ENCODE results near the gene MDM2.

DNA sequence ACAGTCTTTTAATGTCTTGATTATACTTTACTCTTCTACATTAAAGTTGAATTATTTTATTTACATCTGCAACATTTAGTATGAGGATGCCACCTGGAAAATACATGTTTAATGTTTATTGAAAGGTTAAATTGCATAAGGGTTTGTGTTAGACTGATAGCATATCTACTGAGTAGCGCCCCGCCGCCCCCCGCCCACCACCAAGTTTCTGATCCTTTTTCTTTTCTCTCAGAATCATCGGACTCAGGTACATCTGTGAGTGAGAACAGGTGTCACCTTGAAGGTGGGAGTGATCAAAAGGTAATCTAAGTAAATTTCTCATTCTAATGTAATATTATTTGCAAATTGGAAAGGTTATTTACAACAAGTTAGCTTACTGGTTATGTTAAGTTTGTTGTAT lies 16.2 kb downstream of the MDM2 start:
- TF ChIP-seq GLIS3 (CRISPR knock-in tag; IDR thresholded peaks at IDR 0.05) (no peak), CSDC2 (CRISPR knock-in tag; IDR thresholded peaks at IDR 0.05) (no peak), TOX (CRISPR knock-in tag; IDR thresholded peaks at IDR 0.05; ENCODE audit: borderline replicate concordance) (no peak), ZFP30 (CRISPR knock-in tag; IDR thresholded peaks at IDR 0.05) (no peak), ZFP3 (CRISPR knock-in tag; IDR thresholded peaks at IDR 0.05) (no peak), RARB (CRISPR knock-in tag; IDR thresholded peaks at IDR 0.05) (no peak), ARNTL (CRISPR knock-in tag; IDR thresholded peaks at IDR 0.05; ENCODE audit: borderline replicate concordance, low read depth) (no peak), PPARA (CRISPR knock-in tag; IDR thresholded peaks at IDR 0.05; ENCODE audit: borderline replicate concordance) (no peak), ZNF8 (CRISPR knock-in tag; IDR thresholded peaks at IDR 0.05) (no peak), BACH2 (CRISPR knock-in tag; IDR thresholded peaks at IDR 0.05; ENCODE audit: borderline replicate concordance) (no peak)
- TF ChIP-seq, protein P1, sequence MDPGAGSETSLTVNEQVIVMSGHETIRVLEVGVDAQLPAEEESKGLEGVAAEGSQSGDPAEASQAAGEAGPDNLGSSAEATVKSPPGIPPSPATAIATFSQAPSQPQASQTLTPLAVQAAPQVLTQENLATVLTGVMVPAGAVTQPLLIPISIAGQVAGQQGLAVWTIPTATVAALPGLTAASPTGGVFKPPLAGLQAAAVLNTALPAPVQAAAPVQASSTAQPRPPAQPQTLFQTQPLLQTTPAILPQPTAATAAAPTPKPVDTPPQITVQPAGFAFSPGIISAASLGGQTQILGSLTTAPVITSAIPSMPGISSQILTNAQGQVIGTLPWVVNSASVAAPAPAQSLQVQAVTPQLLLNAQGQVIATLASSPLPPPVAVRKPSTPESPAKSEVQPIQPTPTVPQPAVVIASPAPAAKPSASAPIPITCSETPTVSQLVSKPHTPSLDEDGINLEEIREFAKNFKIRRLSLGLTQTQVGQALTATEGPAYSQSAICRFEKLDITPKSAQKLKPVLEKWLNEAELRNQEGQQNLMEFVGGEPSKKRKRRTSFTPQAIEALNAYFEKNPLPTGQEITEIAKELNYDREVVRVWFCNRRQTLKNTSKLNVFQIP (CRISPR knock-in tag; IDR thresholded peaks at IDR 0.05; ENCODE audit: borderline replicate concordance, low read depth), result no peak
- TF ChIP-seq, protein P2, sequence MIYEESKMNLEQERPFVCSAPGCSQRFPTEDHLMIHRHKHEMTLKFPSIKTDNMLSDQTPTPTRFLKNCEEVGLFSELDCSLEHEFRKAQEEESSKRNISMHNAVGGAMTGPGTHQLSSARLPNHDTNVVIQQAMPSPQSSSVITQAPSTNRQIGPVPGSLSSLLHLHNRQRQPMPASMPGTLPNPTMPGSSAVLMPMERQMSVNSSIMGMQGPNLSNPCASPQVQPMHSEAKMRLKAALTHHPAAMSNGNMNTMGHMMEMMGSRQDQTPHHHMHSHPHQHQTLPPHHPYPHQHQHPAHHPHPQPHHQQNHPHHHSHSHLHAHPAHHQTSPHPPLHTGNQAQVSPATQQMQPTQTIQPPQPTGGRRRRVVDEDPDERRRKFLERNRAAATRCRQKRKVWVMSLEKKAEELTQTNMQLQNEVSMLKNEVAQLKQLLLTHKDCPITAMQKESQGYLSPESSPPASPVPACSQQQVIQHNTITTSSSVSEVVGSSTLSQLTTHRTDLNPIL (CRISPR knock-in tag; IDR thresholded peaks at IDR 0.05; ENCODE audit: low read depth), result no peak
- TF ChIP-seq, protein P3, sequence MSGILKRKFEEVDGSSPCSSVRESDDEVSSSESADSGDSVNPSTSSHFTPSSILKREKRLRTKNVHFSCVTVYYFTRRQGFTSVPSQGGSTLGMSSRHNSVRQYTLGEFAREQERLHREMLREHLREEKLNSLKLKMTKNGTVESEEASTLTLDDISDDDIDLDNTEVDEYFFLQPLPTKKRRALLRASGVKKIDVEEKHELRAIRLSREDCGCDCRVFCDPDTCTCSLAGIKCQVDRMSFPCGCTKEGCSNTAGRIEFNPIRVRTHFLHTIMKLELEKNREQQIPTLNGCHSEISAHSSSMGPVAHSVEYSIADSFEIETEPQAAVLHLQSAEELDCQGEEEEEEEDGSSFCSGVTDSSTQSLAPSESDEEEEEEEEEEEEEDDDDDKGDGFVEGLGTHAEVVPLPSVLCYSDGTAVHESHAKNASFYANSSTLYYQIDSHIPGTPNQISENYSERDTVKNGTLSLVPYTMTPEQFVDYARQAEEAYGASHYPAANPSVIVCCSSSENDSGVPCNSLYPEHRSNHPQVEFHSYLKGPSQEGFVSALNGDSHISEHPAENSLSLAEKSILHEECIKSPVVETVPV (CRISPR knock-in tag; IDR thresholded peaks at IDR 0.05), result no peak
- TF ChIP-seq, protein P4, sequence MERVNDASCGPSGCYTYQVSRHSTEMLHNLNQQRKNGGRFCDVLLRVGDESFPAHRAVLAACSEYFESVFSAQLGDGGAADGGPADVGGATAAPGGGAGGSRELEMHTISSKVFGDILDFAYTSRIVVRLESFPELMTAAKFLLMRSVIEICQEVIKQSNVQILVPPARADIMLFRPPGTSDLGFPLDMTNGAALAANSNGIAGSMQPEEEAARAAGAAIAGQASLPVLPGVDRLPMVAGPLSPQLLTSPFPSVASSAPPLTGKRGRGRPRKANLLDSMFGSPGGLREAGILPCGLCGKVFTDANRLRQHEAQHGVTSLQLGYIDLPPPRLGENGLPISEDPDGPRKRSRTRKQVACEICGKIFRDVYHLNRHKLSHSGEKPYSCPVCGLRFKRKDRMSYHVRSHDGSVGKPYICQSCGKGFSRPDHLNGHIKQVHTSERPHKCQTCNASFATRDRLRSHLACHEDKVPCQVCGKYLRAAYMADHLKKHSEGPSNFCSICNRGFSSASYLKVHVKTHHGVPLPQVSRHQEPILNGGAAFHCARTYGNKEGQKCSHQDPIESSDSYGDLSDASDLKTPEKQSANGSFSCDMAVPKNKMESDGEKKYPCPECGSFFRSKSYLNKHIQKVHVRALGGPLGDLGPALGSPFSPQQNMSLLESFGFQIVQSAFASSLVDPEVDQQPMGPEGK (CRISPR knock-in tag; IDR thresholded peaks at IDR 0.05; ENCODE audit: borderline replicate concordance), result no peak
